HepG2 (cell line): ENCODE measurements around the gene ATG13. TPM values are rescaled to one million over a fixed set of nuclear protein-coding genes. Genes with fewer than 3 reads are reported as not detected.

Source experiments
- ATF1 ChIP-seq: IDR thresholded peaks from 2 replicates; pipeline ENCODE4 v1.6.1; 2016; ENCODE audit warnings: mild to moderate bottlenecking, control low read depth
- CAMTA2 ChIP-seq: sonication (generic); formaldehyde crosslinking; IDR thresholded peaks from 2 replicates; pipeline ENCODE4 v1.4.0; 2020; ENCODE audit warnings: mild to moderate bottlenecking, missing genetic modification reagents, borderline replicate concordance
- CBX5 ChIP-seq: sonication (generic); formaldehyde crosslinking; IDR thresholded peaks from 2 replicates; pipeline ENCODE4 v1.4.0; 2020; ENCODE audit warnings: missing genetic modification reagents, borderline replicate concordance
- FLYWCH1 ChIP-seq: sonication (generic); formaldehyde crosslinking; IDR thresholded peaks from 2 replicates; pipeline ENCODE4 v1.8.1; 2023; ENCODE audit warnings: mild to moderate bottlenecking, missing genetic modification reagents
- GTF3A ChIP-seq: sonication (generic); formaldehyde crosslinking; conservative IDR thresholded peaks from 2 replicates; pipeline ENCODE4 v1.4.0; 2020; ENCODE audit warnings: mild to moderate bottlenecking, missing genetic modification reagents
- IKZF4 ChIP-seq: sonication (generic); formaldehyde crosslinking; IDR thresholded peaks from 2 replicates; pipeline ENCODE4 v1.5.1; 2020; ENCODE audit warnings: borderline replicate concordance, mild to moderate bottlenecking, low read depth, missing genetic modification reagents; ENCODE audit errors: not compliant biosample characterization
- KLF11 ChIP-seq: IDR thresholded peaks from 2 replicates; pipeline ENCODE4 v1.6.1; 2016; ENCODE audit warnings: missing compliant biosample characterization
- MBD4 ChIP-seq: IDR thresholded peaks from 2 replicates; pipeline ENCODE4 v1.6.1; 2012; ENCODE audit warnings: low read length, inconsistent platforms, borderline replicate concordance
- MLLT10 ChIP-seq: sonication (generic); formaldehyde crosslinking; IDR thresholded peaks from 2 replicates; pipeline ENCODE4 v1.4.0; 2020; ENCODE audit warnings: missing genetic modification reagents
- MLXIP ChIP-seq: sonication (generic); formaldehyde crosslinking; IDR thresholded peaks from 2 replicates; pipeline ENCODE4 v1.9.0; 2021; ENCODE audit warnings: missing genetic modification reagents, borderline replicate concordance
- NFE2L1 ChIP-seq: sonication (generic); formaldehyde crosslinking; IDR thresholded peaks from 2 replicates; pipeline ENCODE4 v1.4.0; 2020; ENCODE audit warnings: missing genetic modification reagents, mild to moderate bottlenecking, borderline replicate concordance
- PHF5A ChIP-seq: IDR thresholded peaks from one replicate; pipeline ENCODE4 v1.6.1; 2018; ENCODE audit warnings: low read depth, missing genetic modification reagents; ENCODE audit not compliant: unreplicated experiment
- RBM22 ChIP-seq: fragments of 200-400 bp; formaldehyde crosslinking; optimal IDR thresholded peaks from 2 replicates; pipeline ENCODE3; 2017; ENCODE audit warnings: mild to moderate bottlenecking, low read length, moderate library complexity
- TIGD3 ChIP-seq: sonication (generic); formaldehyde crosslinking; IDR thresholded peaks from 2 replicates; pipeline ENCODE4 v1.5.1; 2020; ENCODE audit warnings: mild to moderate bottlenecking, missing genetic modification reagents, borderline replicate concordance
- ZBTB10 ChIP-seq: sonication (generic); formaldehyde crosslinking; IDR thresholded peaks from 2 replicates; pipeline ENCODE4 v1.4.0; 2020; ENCODE audit warnings: missing genetic modification reagents, borderline replicate concordance
- ZNF432 ChIP-seq: sonication (generic); formaldehyde crosslinking; IDR thresholded peaks from 2 replicates; pipeline ENCODE4 v1.5.0; 2020; ENCODE audit warnings: missing genetic modification reagents, mild to moderate bottlenecking, borderline replicate concordance
- ZNF44 ChIP-seq: sonication (generic); formaldehyde crosslinking; IDR thresholded peaks from 2 replicates; pipeline ENCODE4 v1.5.1; 2020; ENCODE audit warnings: mild to moderate bottlenecking, missing genetic modification reagents
- ZNF446 ChIP-seq: sonication (generic); formaldehyde crosslinking; IDR thresholded peaks from 2 replicates; pipeline ENCODE4 v1.5.0; 2020; ENCODE audit warnings: mild to moderate bottlenecking, missing genetic modification reagents
- ZNF562 ChIP-seq: sonication (generic); formaldehyde crosslinking; IDR thresholded peaks from 2 replicates; pipeline ENCODE4 v1.8.0; 2022; ENCODE audit warnings: missing genetic modification reagents, borderline replicate concordance
- ZNF563 ChIP-seq: sonication (generic); formaldehyde crosslinking; IDR thresholded peaks from 2 replicates; pipeline ENCODE4 v1.8.0; 2022; ENCODE audit warnings: mild to moderate bottlenecking, moderate library complexity, missing genetic modification reagents
- ZNF629 ChIP-seq: sonication (generic); formaldehyde crosslinking; conservative IDR thresholded peaks from 2 replicates; pipeline ENCODE4 v1.5.0; 2020; ENCODE audit warnings: missing genetic modification reagents
- polyA plus RNA-seq, 8 experiments: library from polyadenylated mRNA; depleted of rRNA in 3 of 8; stranded (reverse) in 7 of 8; unstranded in 1 of 8; fragments of >200 nt; fragmentation: Illumina TruSeq in 4 of 8; extraction: Trizol in 4 of 8; gene quantifications; 2 replicates each; pipeline versions ENCODE4 v1.2.1 to v1.2.3, GENCODE V29; 2011 to 2016; ENCODE audit warnings: low read depth in 4 of 8, missing spikeins in 1 of 8, mixed read lengths in 1 of 8; ENCODE audit not compliant: insufficient read depth in 1 of 8
- total RNA-seq, 5 experiments: library from RNA; depleted of rRNA; stranded (reverse); fragments of >200 nt; fragmentation: Illumina TruSeq; extraction: Trizol; gene quantifications; 2 replicates each; pipeline ENCODE4 v1.2.3, GENCODE V29; 2016; ENCODE audit warnings: low read depth in 1 of 5

The ATG13 gene
- total and polyA plus RNA-seq, 2 of the 13 experiments (the other 11 are each of a cell fraction or from before 2014, with no cell fraction given): 55.0 to 77.3 TPM

- TF ChIP-seq IKZF4 (peak; percentile 42), MLLT10 (CRISPR knock-in tag) (no peak), CBX5 (CRISPR knock-in tag) (no peak), NFE2L1 (CRISPR knock-in tag) (no peak), ZNF44 (CRISPR knock-in tag) (no peak), ZNF562 (CRISPR knock-in tag) (no peak), MLXIP (CRISPR knock-in tag) (0 out of 2 replicates have a peak, but pooled peaks have one; percentile 66), ATF1 (CRISPR knock-in tag) (no peak), RBM22 (no peak), MBD4 (no peak; the same call in 1 of the 2 replicates), FLYWCH1 (CRISPR knock-in tag) (no peak), ZBTB10 (CRISPR knock-in tag) (no peak), PHF5A (CRISPR knock-in tag) (no peak), ZNF446 (CRISPR knock-in tag) (no peak), ZNF629 (CRISPR knock-in tag) (peak; percentile 38; the same call in 1 of the 2 replicates), ZNF432 (no peak), GTF3A (CRISPR knock-in tag) (no peak), ZNF563 (CRISPR knock-in tag) (0 out of 2 replicates have a peak, but pooled peaks have one; percentile 4), CAMTA2 (CRISPR knock-in tag) (no peak), KLF11 (0 out of 2 replicates have a peak, but pooled peaks have one; percentile 25), TIGD3 (CRISPR knock-in tag) (no peak)
Observed at GRCh38 chr11:46695345-46696211, 78.2 kb downstream of the ATG13 start (continued).
